ENCODE measurements around the gene PLEKHG2.

DNA sequence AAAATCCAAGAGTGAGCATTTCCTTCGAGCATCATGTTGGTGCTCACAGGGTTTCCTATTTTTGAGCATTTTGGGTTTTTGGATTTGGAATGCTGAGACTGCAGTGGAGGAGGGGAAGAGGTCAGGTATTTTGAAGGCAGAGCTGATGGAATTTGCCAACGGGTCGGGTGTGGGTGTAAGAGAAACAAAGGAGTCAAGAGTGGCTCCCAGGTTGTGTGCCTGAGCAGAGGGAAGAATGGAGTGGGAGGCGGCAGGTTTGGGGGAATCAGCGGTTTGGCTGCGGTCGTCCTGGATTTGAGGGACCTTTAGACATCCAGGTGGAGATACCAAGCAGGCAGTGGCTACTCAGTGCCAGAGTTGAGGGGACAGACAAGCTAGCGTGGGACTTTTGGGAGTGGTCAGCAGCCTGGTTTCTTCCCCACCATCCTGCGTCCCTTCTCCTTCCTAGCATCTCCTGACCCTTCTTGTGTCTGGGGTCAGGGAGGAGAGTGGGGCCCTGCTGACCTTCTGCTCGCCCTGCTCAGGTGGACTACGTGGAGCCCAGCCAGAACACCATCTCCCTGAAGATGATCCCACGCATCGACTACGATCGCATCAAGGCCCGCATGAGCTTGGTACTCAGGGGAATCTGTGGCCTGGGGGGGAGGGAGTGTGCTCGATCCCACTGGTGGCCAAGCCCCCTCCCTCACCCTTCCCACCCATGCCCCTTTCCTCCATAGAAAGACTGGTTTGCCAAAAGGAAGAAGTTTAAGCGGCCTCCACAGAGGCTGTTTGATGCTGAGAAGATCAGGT is 53.7 kb downstream of the PLEKHG2 start:
- TF ChIP-seq, protein P1, sequence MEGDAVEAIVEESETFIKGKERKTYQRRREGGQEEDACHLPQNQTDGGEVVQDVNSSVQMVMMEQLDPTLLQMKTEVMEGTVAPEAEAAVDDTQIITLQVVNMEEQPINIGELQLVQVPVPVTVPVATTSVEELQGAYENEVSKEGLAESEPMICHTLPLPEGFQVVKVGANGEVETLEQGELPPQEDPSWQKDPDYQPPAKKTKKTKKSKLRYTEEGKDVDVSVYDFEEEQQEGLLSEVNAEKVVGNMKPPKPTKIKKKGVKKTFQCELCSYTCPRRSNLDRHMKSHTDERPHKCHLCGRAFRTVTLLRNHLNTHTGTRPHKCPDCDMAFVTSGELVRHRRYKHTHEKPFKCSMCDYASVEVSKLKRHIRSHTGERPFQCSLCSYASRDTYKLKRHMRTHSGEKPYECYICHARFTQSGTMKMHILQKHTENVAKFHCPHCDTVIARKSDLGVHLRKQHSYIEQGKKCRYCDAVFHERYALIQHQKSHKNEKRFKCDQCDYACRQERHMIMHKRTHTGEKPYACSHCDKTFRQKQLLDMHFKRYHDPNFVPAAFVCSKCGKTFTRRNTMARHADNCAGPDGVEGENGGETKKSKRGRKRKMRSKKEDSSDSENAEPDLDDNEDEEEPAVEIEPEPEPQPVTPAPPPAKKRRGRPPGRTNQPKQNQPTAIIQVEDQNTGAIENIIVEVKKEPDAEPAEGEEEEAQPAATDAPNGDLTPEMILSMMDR (IDR thresholded peaks at IDR 0.05; ENCODE audit: poor library complexity) = no peak
- no peak for TF ChIP-seq EZH2 (IDR thresholded peaks at IDR 0.05; ENCODE audit: borderline replicate concordance)
